ENCODE data around the gene SND1.
"Not testable (repeated sequence)": the region's sequence is repeated elsewhere in the genome, so short reads cannot be mapped to it uniquely, and the experiment has no call there.

Gene SND1

GRCh38 chr7:128104108-128104742 is 452.2 kb downstream of the SND1 start:
- DNase-seq (ENCODE audit: extremely low spot score): no peak
- ChIA-PET CTCF (no interaction called here), POLR2A (no interaction called here)
- TF ChIP-seq CTBP1 (IDR thresholded peaks at IDR 0.05; ENCODE audit: borderline replicate concordance) (no peak), PKNOX1 (IDR thresholded peaks at IDR 0.05) (no peak), L3MBTL2 (conservative IDR thresholded peaks at IDR 0.05) (no peak), ARNT (IDR thresholded peaks at IDR 0.05) (no peak), FOXA1 (IDR thresholded peaks at IDR 0.05) (no peak), SP1 (IDR thresholded peaks at IDR 0.05) (no peak), HDGF (IDR thresholded peaks at IDR 0.05; ENCODE audit: borderline replicate concordance) (no peak), LEF1 (IDR thresholded peaks at IDR 0.05; ENCODE audit: borderline replicate concordance) (no peak), SUZ12 (IDR thresholded peaks at IDR 0.05) (no peak), FOXM1 (IDR thresholded peaks at IDR 0.05; ENCODE audit: borderline replicate concordance) (no peak), BHLHE40 (IDR thresholded peaks at IDR 0.05; ENCODE audit: borderline replicate concordance) (no peak), ELF4 (IDR thresholded peaks at IDR 0.05) (no peak), FOXK2 (IDR thresholded peaks at IDR 0.05) (no peak), NFRKB (IDR thresholded peaks at IDR 0.05) (no peak), ZNF384 (IDR thresholded peaks at IDR 0.05) (no peak), TARDBP (IDR thresholded peaks at IDR 0.05) (no peak)

- TF ChIP-seq FOXK2 (IDR thresholded peaks at IDR 0.05) (no peak), SP1 (IDR thresholded peaks at IDR 0.05) (no peak), L3MBTL2 (conservative IDR thresholded peaks at IDR 0.05) (no peak), HDGF (IDR thresholded peaks at IDR 0.05; ENCODE audit: borderline replicate concordance) (no peak), TARDBP (IDR thresholded peaks at IDR 0.05) (no peak), ELF4 (IDR thresholded peaks at IDR 0.05) (no peak)
- ChIA-PET CTCF (interaction anchor here (2.4 kb wide), 1 partner anchor 104 kb away, joined by 6 read pairs; no protein-coding TSS in a partner anchor), POLR2A (no interaction called here)
- no peak for DNase-seq (ENCODE audit: extremely low spot score)
Measured at GRCh38 chr7:128105228-128106022, 453.4 kb downstream of the SND1 start.

GRCh38 chr7:128106821-128107220 is 454.8 kb downstream of the SND1 start:
- no peak for DNase-seq (ENCODE audit: extremely low spot score)
- ChIA-PET CTCF (interaction anchor here (2.4 kb wide), 1 partner anchor 102 kb away, joined by 6 read pairs; no protein-coding TSS in a partner anchor), POLR2A (no interaction called here)
- no peak for TF ChIP-seq FOXK2 (IDR thresholded peaks at IDR 0.05)
- TF ChIP-seq ELF4 (IDR thresholded peaks at IDR 0.05): no peak
- TF ChIP-seq ZNF384 (IDR thresholded peaks at IDR 0.05): no peak
- TF ChIP-seq BHLHE40 (IDR thresholded peaks at IDR 0.05; ENCODE audit: borderline replicate concordance): no peak
- no peak for TF ChIP-seq PKNOX1 (IDR thresholded peaks at IDR 0.05)

GRCh38 chr7:128107516-128107915 is 455.5 kb downstream of the SND1 start:
- DNase-seq (ENCODE audit: extremely low spot score); POLR2A ChIA-PET: not testable (repeated sequence)
- CTCF ChIA-PET: interaction anchor here (2.4 kb wide), 1 partner anchor 102 kb away, joined by 6 read pairs; no protein-coding TSS in a partner anchor

- ChIA-PET CTCF (no interaction called here), POLR2A (no interaction called here)
- no peak for DNase-seq (ENCODE audit: extremely low spot score)
- no peak for TF ChIP-seq BHLHE40 (IDR thresholded peaks at IDR 0.05; ENCODE audit: borderline replicate concordance)
- TF ChIP-seq FOXM1 (IDR thresholded peaks at IDR 0.05; ENCODE audit: borderline replicate concordance): no peak
- TF ChIP-seq FOXK2 (IDR thresholded peaks at IDR 0.05): no peak
- TF ChIP-seq SUZ12 (IDR thresholded peaks at IDR 0.05): no peak
- no peak for TF ChIP-seq HDGF (IDR thresholded peaks at IDR 0.05; ENCODE audit: borderline replicate concordance)
- no peak for TF ChIP-seq FOXA1 (IDR thresholded peaks at IDR 0.05)
- TF ChIP-seq ARNT (IDR thresholded peaks at IDR 0.05): no peak
- TF ChIP-seq TARDBP (IDR thresholded peaks at IDR 0.05): no peak
- TF ChIP-seq CTBP1 (IDR thresholded peaks at IDR 0.05; ENCODE audit: borderline replicate concordance): no peak
- no peak for TF ChIP-seq LEF1 (IDR thresholded peaks at IDR 0.05; ENCODE audit: borderline replicate concordance)
- no peak for TF ChIP-seq ZNF384 (IDR thresholded peaks at IDR 0.05)
- no peak for TF ChIP-seq ELF4 (IDR thresholded peaks at IDR 0.05)
- TF ChIP-seq SP1 (IDR thresholded peaks at IDR 0.05): no peak
- no peak for TF ChIP-seq L3MBTL2 (conservative IDR thresholded peaks at IDR 0.05)
- TF ChIP-seq NFRKB (IDR thresholded peaks at IDR 0.05): no peak
- TF ChIP-seq PKNOX1 (IDR thresholded peaks at IDR 0.05): no peak
Measured at GRCh38 chr7:128108129-128108528, 456.1 kb downstream of the SND1 start.

GRCh38 chr7:128108641-128109423 is 456.8 kb downstream of the SND1 start:
- ChIA-PET CTCF (no interaction called here), POLR2A (no interaction called here)
- TF ChIP-seq HDGF (IDR thresholded peaks at IDR 0.05; ENCODE audit: borderline replicate concordance) (no peak), SP1 (IDR thresholded peaks at IDR 0.05) (no peak), FOXK2 (IDR thresholded peaks at IDR 0.05) (no peak), ELF4 (IDR thresholded peaks at IDR 0.05) (no peak), NFRKB (IDR thresholded peaks at IDR 0.05) (no peak), FOXA1 (IDR thresholded peaks at IDR 0.05) (no peak), BHLHE40 (IDR thresholded peaks at IDR 0.05; ENCODE audit: borderline replicate concordance) (no peak), L3MBTL2 (conservative IDR thresholded peaks at IDR 0.05) (no peak), SUZ12 (IDR thresholded peaks at IDR 0.05) (no peak), PKNOX1 (IDR thresholded peaks at IDR 0.05) (no peak), CTBP1 (IDR thresholded peaks at IDR 0.05; ENCODE audit: borderline replicate concordance) (no peak), FOXM1 (IDR thresholded peaks at IDR 0.05; ENCODE audit: borderline replicate concordance) (no peak), ARNT (IDR thresholded peaks at IDR 0.05) (no peak), ZNF384 (IDR thresholded peaks at IDR 0.05) (no peak), TARDBP (IDR thresholded peaks at IDR 0.05) (no peak), LEF1 (IDR thresholded peaks at IDR 0.05; ENCODE audit: borderline replicate concordance) (no peak)
- DNase-seq (ENCODE audit: extremely low spot score): no peak

GRCh38 chr7:128109424-128109969 is 457.5 kb downstream of the SND1 start:
- POLR2A ChIA-PET; CTCF ChIA-PET; DNase-seq (ENCODE audit: extremely low spot score): not testable (repeated sequence)
